ENCODE data around the gene SLC6A12.

The SLC6A12 gene

GRCh38 chr12:227923-228845, 14.2 kb upstream of the SLC6A12 start:
- Histone ChIP-seq H3K4me3 (replicated peaks; ENCODE audit: insufficient read depth, low read length) (no peak overlapping the region), H3K27ac (replicated peaks) (no peak overlapping the region), H3K27me3 (ENCODE audit: insufficient read depth, poor library complexity, severe bottlenecking) (no peaks in the 10 kb centered on the region)
- no peak for TF ChIP-seq SPI1 (IDR thresholded peaks at IDR 0.05; ENCODE audit: borderline replicate concordance, low read depth)
- TF ChIP-seq, protein P1, sequence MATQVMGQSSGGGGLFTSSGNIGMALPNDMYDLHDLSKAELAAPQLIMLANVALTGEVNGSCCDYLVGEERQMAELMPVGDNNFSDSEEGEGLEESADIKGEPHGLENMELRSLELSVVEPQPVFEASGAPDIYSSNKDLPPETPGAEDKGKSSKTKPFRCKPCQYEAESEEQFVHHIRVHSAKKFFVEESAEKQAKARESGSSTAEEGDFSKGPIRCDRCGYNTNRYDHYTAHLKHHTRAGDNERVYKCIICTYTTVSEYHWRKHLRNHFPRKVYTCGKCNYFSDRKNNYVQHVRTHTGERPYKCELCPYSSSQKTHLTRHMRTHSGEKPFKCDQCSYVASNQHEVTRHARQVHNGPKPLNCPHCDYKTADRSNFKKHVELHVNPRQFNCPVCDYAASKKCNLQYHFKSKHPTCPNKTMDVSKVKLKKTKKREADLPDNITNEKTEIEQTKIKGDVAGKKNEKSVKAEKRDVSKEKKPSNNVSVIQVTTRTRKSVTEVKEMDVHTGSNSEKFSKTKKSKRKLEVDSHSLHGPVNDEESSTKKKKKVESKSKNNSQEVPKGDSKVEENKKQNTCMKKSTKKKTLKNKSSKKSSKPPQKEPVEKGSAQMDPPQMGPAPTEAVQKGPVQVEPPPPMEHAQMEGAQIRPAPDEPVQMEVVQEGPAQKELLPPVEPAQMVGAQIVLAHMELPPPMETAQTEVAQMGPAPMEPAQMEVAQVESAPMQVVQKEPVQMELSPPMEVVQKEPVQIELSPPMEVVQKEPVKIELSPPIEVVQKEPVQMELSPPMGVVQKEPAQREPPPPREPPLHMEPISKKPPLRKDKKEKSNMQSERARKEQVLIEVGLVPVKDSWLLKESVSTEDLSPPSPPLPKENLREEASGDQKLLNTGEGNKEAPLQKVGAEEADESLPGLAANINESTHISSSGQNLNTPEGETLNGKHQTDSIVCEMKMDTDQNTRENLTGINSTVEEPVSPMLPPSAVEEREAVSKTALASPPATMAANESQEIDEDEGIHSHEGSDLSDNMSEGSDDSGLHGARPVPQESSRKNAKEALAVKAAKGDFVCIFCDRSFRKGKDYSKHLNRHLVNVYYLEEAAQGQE (IDR thresholded peaks at IDR 0.05; ENCODE audit: insufficient replicate concordance, low read depth) = no peak
- DNase-seq (ENCODE audit: low read depth in 1 of 2, low spot score in 1 of 2) = no peak

- Histone ChIP-seq H3K27ac (replicated peaks) (no peak overlapping the region), H3K4me3 (replicated peaks; ENCODE audit: insufficient read depth, low read length) (no peak overlapping the region), H3K27me3 (ENCODE audit: insufficient read depth, poor library complexity, severe bottlenecking) (no peaks in the 10 kb centered on the region)
- DNase-seq (ENCODE audit: low read depth in 1 of 2, low spot score in 1 of 2) = no peak
- TF ChIP-seq POLR2AphosphoS5 (IDR thresholded peaks at IDR 0.05; ENCODE audit: low read depth) = no peak
- TF ChIP-seq, protein P1 (IDR thresholded peaks at IDR 0.05; ENCODE audit: insufficient replicate concordance, low read depth) = no peak
- TF ChIP-seq SPI1 (IDR thresholded peaks at IDR 0.05; ENCODE audit: borderline replicate concordance, low read depth) = no peak
- TF ChIP-seq, protein P2, sequence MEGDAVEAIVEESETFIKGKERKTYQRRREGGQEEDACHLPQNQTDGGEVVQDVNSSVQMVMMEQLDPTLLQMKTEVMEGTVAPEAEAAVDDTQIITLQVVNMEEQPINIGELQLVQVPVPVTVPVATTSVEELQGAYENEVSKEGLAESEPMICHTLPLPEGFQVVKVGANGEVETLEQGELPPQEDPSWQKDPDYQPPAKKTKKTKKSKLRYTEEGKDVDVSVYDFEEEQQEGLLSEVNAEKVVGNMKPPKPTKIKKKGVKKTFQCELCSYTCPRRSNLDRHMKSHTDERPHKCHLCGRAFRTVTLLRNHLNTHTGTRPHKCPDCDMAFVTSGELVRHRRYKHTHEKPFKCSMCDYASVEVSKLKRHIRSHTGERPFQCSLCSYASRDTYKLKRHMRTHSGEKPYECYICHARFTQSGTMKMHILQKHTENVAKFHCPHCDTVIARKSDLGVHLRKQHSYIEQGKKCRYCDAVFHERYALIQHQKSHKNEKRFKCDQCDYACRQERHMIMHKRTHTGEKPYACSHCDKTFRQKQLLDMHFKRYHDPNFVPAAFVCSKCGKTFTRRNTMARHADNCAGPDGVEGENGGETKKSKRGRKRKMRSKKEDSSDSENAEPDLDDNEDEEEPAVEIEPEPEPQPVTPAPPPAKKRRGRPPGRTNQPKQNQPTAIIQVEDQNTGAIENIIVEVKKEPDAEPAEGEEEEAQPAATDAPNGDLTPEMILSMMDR (IDR thresholded peaks at IDR 0.05; ENCODE audit: insufficient read depth, low read length) = no peak
- no peak for TF ChIP-seq GABPA (IDR thresholded peaks at IDR 0.05; ENCODE audit: low read depth)
Measured at GRCh38 chr12:227286-227915, 13.4 kb upstream of the SLC6A12 start.

DNA sequence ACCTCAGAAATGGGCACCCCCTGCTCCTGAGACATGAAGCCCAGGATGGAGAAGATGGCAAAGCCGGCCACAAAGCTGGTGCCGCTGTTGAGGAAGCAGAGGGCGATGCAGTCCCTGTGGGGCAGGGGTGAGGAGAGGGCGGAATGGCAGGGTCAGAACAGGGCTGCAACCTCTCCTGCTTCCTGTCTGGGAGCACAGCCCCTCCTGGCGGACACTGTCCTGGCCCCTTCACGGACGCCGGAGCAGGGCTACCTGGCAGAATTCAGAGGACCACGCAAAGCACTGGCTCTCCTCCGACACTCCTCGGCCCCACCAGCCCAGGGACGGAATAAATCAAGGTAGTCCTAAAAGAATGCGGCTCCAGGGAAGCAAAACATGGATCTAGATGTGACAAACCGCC, 12.4 kb upstream of the SLC6A12 start:
- no peak for DNase-seq (ENCODE audit: low read depth in 1 of 2, low spot score in 1 of 2)
- Histone ChIP-seq H3K27ac (replicated peaks) (no peak overlapping the region), H3K27me3 (ENCODE audit: insufficient read depth, poor library complexity, severe bottlenecking) (no peaks in the 10 kb centered on the region), H3K4me3 (replicated peaks; ENCODE audit: insufficient read depth, low read length) (no peak overlapping the region)
- TF ChIP-seq, protein P1 (IDR thresholded peaks at IDR 0.05; ENCODE audit: insufficient replicate concordance, low read depth) = no peak
- TF ChIP-seq, protein P2 (IDR thresholded peaks at IDR 0.05; ENCODE audit: insufficient read depth, low read length) = no peak
- no peak for TF ChIP-seq GABPA (IDR thresholded peaks at IDR 0.05; ENCODE audit: low read depth)
- no peak for TF ChIP-seq SPI1 (IDR thresholded peaks at IDR 0.05; ENCODE audit: borderline replicate concordance, low read depth)
- no peak for TF ChIP-seq POLR2AphosphoS5 (IDR thresholded peaks at IDR 0.05; ENCODE audit: low read depth)

Data from HL-60 (cell line).